IPS DF 19.7 (cell line): Measurements from ENCODE around the gene MATN3.

Experiments
- DNase-seq: peaks from one replicate; pipeline ENCODE4 v3.0.0-alpha.2; 2013; ENCODE audit warnings: low read depth, low spot score

Gene MATN3

GRCh38 chr2:20001361-20001863 lies 11.1 kb downstream of the MATN3 start:
- no peak for DNase-seq

- DNase-seq, result no peak
These were observed 18.7 kb downstream of the MATN3 start for GRCh38 chr2:19993731-19994130.

GRCh38 chr2:19991895-19992294 lies 20.6 kb downstream of the MATN3 start:
- DNase-seq, result no peak

GRCh38 chr2:19990416-19990728 lies 22.1 kb downstream of the MATN3 start:
- no peak for DNase-seq

- peak; percentile 70 for DNase-seq
These were observed 22.6 kb downstream of the MATN3 start, which contains the start of gene WDR35 for GRCh38 chr2:19989667-19990415. WDR35 (minus strand) TSS chr2:19990105; CDS start chr2:19990015, 90 bp downstream.

GRCh38 chr2:19989342-19989666 lies 23.2 kb downstream of the MATN3 start:
- DNase-seq, result no peak

GRCh38 chr2:19988600-19988999 lies 23.9 kb downstream of the MATN3 start:
- DNase-seq, result no peak

GRCh38 chr2:19987936-19988335 lies 24.5 kb downstream of the MATN3 start:
- no peak for DNase-seq

- no peak for DNase-seq
These were observed 30.2 kb downstream of the MATN3 start for GRCh38 chr2:19982268-19982667.

GRCh38 chr2:19979932-19980331 lies 32.5 kb downstream of the MATN3 start:
- DNase-seq, result no peak

- DNase-seq, result no peak
These were observed 39.0 kb downstream of the MATN3 start for GRCh38 chr2:19973466-19973865.

- DNase-seq, result no peak
These were observed 40.8 kb downstream of the MATN3 start for GRCh38 chr2:19971691-19972090.

GRCh38 chr2:19963386-19963785 lies 49.1 kb downstream of the MATN3 start:
- DNase-seq, result no peak

- peak; percentile 45 for DNase-seq
These were observed 56.7 kb downstream of the MATN3 start for GRCh38 chr2:19955544-19956422.

GRCh38 chr2:19949071-19949470 lies 63.4 kb downstream of the MATN3 start:
- no peak for DNase-seq

- no peak for DNase-seq
These were observed 65.1 kb downstream of the MATN3 start for GRCh38 chr2:19947184-19947940.

GRCh38 chr2:19944205-19944845 lies 68.1 kb downstream of the MATN3 start:
- DNase-seq, result peak; percentile 23

GRCh38 chr2:19943189-19943588 lies 69.3 kb downstream of the MATN3 start:
- DNase-seq, result no peak

GRCh38 chr2:19942199-19942598 lies 70.3 kb downstream of the MATN3 start:
- DNase-seq, result no peak
